H1 (cell line): ENCODE measurements around the gene CAD. TPM values are rescaled to one million over a fixed set of nuclear protein-coding genes. Genes with fewer than 3 reads are reported as not detected.

ENCODE experiments used
- CTCF ChIA-PET: fragments of 300-600 bp; sonication (Branson Sonifier 250); formaldehyde crosslinking; loops from one replicate; lab custom pipeline; 2021; ENCODE audit not compliant: partially characterized antibody; lab: Charles Lee
- POLR2A ChIA-PET: fragments of 300-600 bp; sonication (Branson Sonifier 250); formaldehyde crosslinking; loops from one replicate; lab custom pipeline; 2021; ENCODE audit warnings: inconsistent platforms; ENCODE audit not compliant: partially characterized antibody; lab: Charles Lee
- DNase-seq, 2 experiments: peaks; one replicate each; pipeline versions ENCODE4 v3.0.0 to v3.0.0-alpha.2; 2010 to 2022; ENCODE audit warnings: low spot score in 2 of 2, low read depth in 1 of 2, mixed read lengths in 1 of 2
- FAIRE-seq: peaks from 2 replicates; lab custom pipeline; 2011; peaks lifted over from hg19 to GRCh38; lab: Jason Lieb, UNC
- H2AFZ ChIP-seq: 2 replicates; pipeline ENCODE4 v1.8.1; 2012; ENCODE audit warnings: low read length, inconsistent platforms
- H2AK5ac ChIP-seq: 2 replicates; pipeline ENCODE4 v1.6.1; 2013; ENCODE audit warnings: low read depth, low read length
- H2BK120ac ChIP-seq: replicated peaks from 2 replicates; pipeline ENCODE3; 2013; ENCODE audit warnings: low read depth, low read length, inconsistent platforms
- H2BK12ac ChIP-seq: 2 replicates; pipeline ENCODE4 v1.6.1; 2013; ENCODE audit warnings: low read depth, low read length
- H2BK15ac ChIP-seq: 2 replicates; pipeline ENCODE4 v1.6.1; 2013; ENCODE audit warnings: low read length
- H2BK20ac ChIP-seq: 2 replicates; pipeline ENCODE4 v1.6.1; 2013; ENCODE audit warnings: low read length
- H2BK5ac ChIP-seq: 2 replicates; pipeline ENCODE4 v1.6.1; 2013; ENCODE audit warnings: low read depth, low read length
- H3K14ac ChIP-seq: 2 replicates; pipeline ENCODE4 v1.6.1; 2013; ENCODE audit warnings: inconsistent platforms; ENCODE audit not compliant: insufficient read length
- H3K18ac ChIP-seq: 2 replicates; pipeline ENCODE4 v1.6.1; 2013; ENCODE audit warnings: low read length; ENCODE audit errors: extremely low read depth
- H3K23ac ChIP-seq: 2 replicates; pipeline ENCODE4 v1.6.1; 2013; ENCODE audit warnings: inconsistent platforms; ENCODE audit not compliant: insufficient read length
- H3K23me2 ChIP-seq: 2 replicates; pipeline ENCODE4 v1.6.1; 2013; ENCODE audit warnings: low read depth, low read length
- H3K27ac ChIP-seq: 2 replicates; pipeline ENCODE4 v1.6.1; 2011; ENCODE audit warnings: low read depth, low read length, inconsistent platforms
- H3K27me3 ChIP-seq, 4 experiments: replicated peaks in 1 of 4; 1 replicate in 1 of 4; 2 replicates in 3 of 4; pipeline versions ENCODE4 v1.6.1 to v1.8.1; 2011 to 2013; ENCODE audit warnings: low read length in 3 of 4, mild to moderate bottlenecking in 3 of 4, inconsistent platforms in 2 of 4, mixed read lengths in 2 of 4, moderate library complexity in 1 of 4; ENCODE audit not compliant: control insufficient read depth in 3 of 4, insufficient read depth in 3 of 4; ENCODE audit errors: extremely low read depth in 1 of 4
- H3K36me3 ChIP-seq, 4 experiments: 2 replicates each; pipeline versions ENCODE4 v1.6.1 to v1.8.1; 2011 to 2013; ENCODE audit warnings: mild to moderate bottlenecking in 4 of 4, low read length in 3 of 4, moderate library complexity in 2 of 4, control low read depth in 1 of 4, inconsistent platforms in 1 of 4; ENCODE audit not compliant: insufficient read depth in 4 of 4, control insufficient read depth in 2 of 4
- H3K4ac ChIP-seq: replicated peaks from 2 replicates; pipeline ENCODE3; 2013; ENCODE audit warnings: low read length, low read depth, mixed read lengths, inconsistent platforms; ENCODE audit not compliant: insufficient read length
- H3K4me1 ChIP-seq, 4 experiments: replicated peaks in 1 of 4; 1 replicate in 1 of 4; 2 replicates in 3 of 4; pipeline versions ENCODE4 v1.6.1 to v1.8.1; 2011 to 2013; ENCODE audit warnings: low read length in 3 of 4, inconsistent platforms in 2 of 4, mixed read lengths in 1 of 4; ENCODE audit not compliant: insufficient read depth in 4 of 4, control insufficient read depth in 3 of 4
- H3K4me2 ChIP-seq, 2 experiments: 2 replicates each; pipeline versions ENCODE4 v1.6.1 to v1.8.1; 2011 to 2013; ENCODE audit warnings: low read depth in 2 of 2, low read length in 2 of 2, control low read depth in 1 of 2, inconsistent platforms in 1 of 2, mild to moderate bottlenecking in 1 of 2; ENCODE audit not compliant: insufficient read depth in 1 of 2
- H3K4me3 ChIP-seq, 4 experiments: fragments of 200-600, 300-600 bp in 1 of 4; sonication (generic), shearing (Covaris generic), sonication (Bioruptor Twin) in 1 of 4; 2 replicates each; pipeline versions ENCODE4 v1.5.1 to v1.8.1; 2011 to 2016; ENCODE audit warnings: low read length in 4 of 4, low read depth in 3 of 4, control low read depth in 2 of 4, inconsistent platforms in 2 of 4, mild to moderate bottlenecking in 2 of 4, mixed read lengths in 1 of 4, moderate library complexity in 1 of 4; ENCODE audit not compliant: insufficient read depth in 2 of 4; ENCODE audit errors: extremely low read depth in 1 of 4
- H3K56ac ChIP-seq: replicated peaks from 2 replicates; pipeline ENCODE3; 2013; ENCODE audit warnings: low read depth, mild to moderate bottlenecking, mixed read lengths, low read length, inconsistent platforms; ENCODE audit not compliant: insufficient read length
- H3K79me1 ChIP-seq: 2 replicates; pipeline ENCODE4 v1.6.1; 2013; ENCODE audit warnings: low read depth, low read length, control low read depth
- H3K79me2 ChIP-seq, 2 experiments: 2 replicates each; pipeline versions ENCODE4 v1.6.1 to v1.8.1; 2012 to 2013; ENCODE audit warnings: low read length in 2 of 2, mild to moderate bottlenecking in 2 of 2, inconsistent platforms in 1 of 2; ENCODE audit not compliant: insufficient read depth in 2 of 2, control insufficient read depth in 1 of 2
- H3K9ac ChIP-seq, 4 experiments: replicated peaks in 1 of 4; 1 replicate in 1 of 4; 2 replicates in 3 of 4; pipeline versions ENCODE4 v1.6.1 to v1.8.1; 2011 to 2013; ENCODE audit warnings: low read depth in 3 of 4, low read length in 3 of 4, control low read depth in 2 of 4, mild to moderate bottlenecking in 2 of 4, moderate library complexity in 2 of 4, inconsistent platforms in 1 of 4; ENCODE audit errors: extremely low read depth in 1 of 4
- H3K9me3 ChIP-seq, 2 experiments: 2 replicates each; pipeline versions ENCODE4 v1.6.1 to v1.8.1; 2012 to 2013; ENCODE audit warnings: mild to moderate bottlenecking in 2 of 2, moderate library complexity in 2 of 2, control low read depth in 1 of 2, inconsistent platforms in 1 of 2, low read depth in 1 of 2, low read length in 1 of 2, mixed read lengths in 1 of 2; ENCODE audit not compliant: insufficient read depth in 2 of 2
- H4K20me1 ChIP-seq, 2 experiments: replicated peaks in 1 of 2; 2 replicates each; pipeline versions ENCODE3 to v1.8.1; 2011 to 2013; ENCODE audit warnings: inconsistent platforms in 2 of 2, low read length in 2 of 2, mild to moderate bottlenecking in 1 of 2; ENCODE audit not compliant: insufficient read depth in 2 of 2, control insufficient read depth in 1 of 2
- H4K5ac ChIP-seq: 2 replicates; pipeline ENCODE4 v1.6.1; 2013; ENCODE audit warnings: low read length, low read depth, mixed read lengths, inconsistent platforms; ENCODE audit not compliant: insufficient read length
- H4K8ac ChIP-seq: 2 replicates; pipeline ENCODE4 v1.8.0; 2013; ENCODE audit warnings: mild to moderate bottlenecking, moderate library complexity, low read length, inconsistent platforms; ENCODE audit not compliant: insufficient read depth; ENCODE audit errors: extremely low read depth
- H4K91ac ChIP-seq: replicated peaks from 2 replicates; pipeline ENCODE3; 2013; ENCODE audit warnings: low read length, mixed read lengths, inconsistent platforms; ENCODE audit not compliant: insufficient read length
- BACH1 ChIP-seq: IDR thresholded peaks from 2 replicates; pipeline ENCODE4 v1.6.1; 2012; ENCODE audit warnings: low read length, improper control_type of control experiment
- BRCA1 ChIP-seq: IDR thresholded peaks from 2 replicates; pipeline ENCODE4 v1.6.1; 2012; ENCODE audit warnings: low read depth, low read length, improper control_type of control experiment
- CBX5 ChIP-seq: fragments of 300-800, 300-1000 bp; sonication (generic); IDR thresholded peaks from 2 replicates; pipeline ENCODE4 v1.7.1; 2016; ENCODE audit warnings: antibody characterized with exemption, low read length, low read depth
- CHD1 ChIP-seq: IDR thresholded peaks from 2 replicates; pipeline ENCODE4 v1.6.1; 2012; ENCODE audit warnings: low read depth, low read length, improper control_type of control experiment
- KDM1A ChIP-seq: fragments of 200-600, 300-600 bp; sonication (generic); IDR thresholded peaks from 2 replicates; pipeline ENCODE4 v1.7.1; 2016; ENCODE audit warnings: mild to moderate bottlenecking, low read length, borderline replicate concordance
- MAFK ChIP-seq: IDR thresholded peaks from 2 replicates; pipeline ENCODE4 v1.6.1; 2012; ENCODE audit warnings: low read depth, mild to moderate bottlenecking, improper control_type of control experiment, low read length
- PHF8 ChIP-seq: fragments of 200-600 bp; sonication (generic); conservative IDR thresholded peaks from 2 replicates; pipeline ENCODE4 v1.7.1; 2012; ENCODE audit warnings: low read depth, mild to moderate bottlenecking, inconsistent platforms, low read length, moderate library complexity
- POU5F1 ChIP-seq: IDR thresholded peaks from 2 replicates; pipeline ENCODE4 v1.6.1; 2011; ENCODE audit warnings: low read depth, mild to moderate bottlenecking, low read length, moderate library complexity
- RAD21 ChIP-seq, 2 experiments: IDR thresholded peaks in 1 of 2; conservative IDR thresholded peaks in 1 of 2; 2 replicates each; pipeline ENCODE4 v1.6.1; 2011; ENCODE audit warnings: low read depth in 2 of 2, low read length in 2 of 2, improper control_type of control experiment in 1 of 2, inconsistent platforms in 1 of 2, mild to moderate bottlenecking in 1 of 2, moderate library complexity in 1 of 2
- RBBP5 ChIP-seq: IDR thresholded peaks from 2 replicates; pipeline ENCODE4 v1.7.1; 2012; ENCODE audit warnings: low read depth, mild to moderate bottlenecking, inconsistent platforms, low read length, moderate library complexity, borderline replicate concordance
- RXRA ChIP-seq: IDR thresholded peaks from 2 replicates; pipeline ENCODE4 v1.6.1; 2011; ENCODE audit warnings: low read depth, mild to moderate bottlenecking, low read length, moderate library complexity; ENCODE audit not compliant: insufficient read depth
- SAP30 ChIP-seq: fragments of 300-600 bp; sonication (generic); IDR thresholded peaks from 2 replicates; pipeline ENCODE4 v1.7.1; 2012; ENCODE audit warnings: low read length, moderate library complexity, mild to moderate bottlenecking, inconsistent platforms; ENCODE audit not compliant: insufficient read depth, insufficient replicate concordance
- SIN3A ChIP-seq, 2 experiments: IDR thresholded peaks in 1 of 2; conservative IDR thresholded peaks in 1 of 2; 2 replicates each; pipeline ENCODE4 v1.6.1; 2011 to 2012; ENCODE audit warnings: low read length in 2 of 2, improper control_type of control experiment in 1 of 2, low read depth in 1 of 2, mild to moderate bottlenecking in 1 of 2
- TAF7 ChIP-seq: optimal IDR thresholded peaks from 2 replicates; pipeline ENCODE3; 2011; ENCODE audit warnings: low read depth, mild to moderate bottlenecking, inconsistent platforms, low read length, moderate library complexity, borderline replicate concordance
- WGBS, 2 experiments: shearing (Covaris generic) in 1 of 2; methylation state at CpG; one replicate each; pipeline versions ENCODE4 v1.1.6 to v1.1.7; 2013 to 2015; ENCODE audit warnings: low lambda C conversion rate in 2 of 2, mixed read lengths in 2 of 2, inconsistent platforms in 1 of 2, low coverage in 1 of 2, missing lambda C conversion rate in 1 of 2; ENCODE audit not compliant: insufficient replicate concordance in 2 of 2, insufficient coverage in 1 of 2, insufficient read length in 1 of 2; ENCODE audit errors: extremely low coverage in 1 of 2, missing lambda C conversion rate in 1 of 2; 5-methylcytosine and 5-hydroxymethylcytosine counted together
- polyA plus RNA-seq, 7 experiments: library from polyadenylated mRNA; depleted of rRNA in 3 of 7; stranded (reverse) in 5 of 7; unstranded in 2 of 7; fragments of >200 nt in 5 of 7; fragments of 200-250 nt in 2 of 7; gene quantifications; 1 replicate in 5 of 7; 2 replicates in 1 of 7; 4 replicates in 1 of 7; pipeline versions ENCODE4 v1.2.1 to v1.2.3, GENCODE V29; 2011 to 2013; ENCODE audit warnings: missing spikeins in 2 of 7, mixed read lengths in 2 of 7
- total RNA-seq: library from RNA; stranded (reverse); fragmentation: NEBNext Ultra II Directional; extraction: Animal tissue kit (Norgen Biotek cat#: 25700); gene quantifications from 2 replicates; pipeline ENCODE4 v1.2.1, GENCODE V29; 2021

The CAD gene
- total and polyA plus RNA-seq, 2 of the 8 experiments (the other 6 are each of a cell fraction or from before 2014, with no cell fraction given) = 130 to 146 TPM

- H4K20me1 ChIP-seq = peaks cover 5 to 23% of the 10 kb centered on the region in 2 experiments
- H3K9ac ChIP-seq = no peak overlapping the region
- H2BK5ac ChIP-seq = no peak overlapping the region
- H3K4ac ChIP-seq = no peak overlapping the region
- H3K18ac ChIP-seq = no peak overlapping the region
- H4K5ac ChIP-seq = no peak overlapping the region
- no peak overlapping the region for H3K4me2 ChIP-seq
- no peaks in the 10 kb centered on the region for H3K79me1 ChIP-seq
- H3K79me2 ChIP-seq = no peaks in the 10 kb centered on the region
- no peak overlapping the region for H3K14ac ChIP-seq
- H2BK12ac ChIP-seq = no peak overlapping the region
- ChIA-PET POLR2A (interaction anchor here (0.6 to 32.6 kb wide), 8 partner anchors 8 to 120 kb away, joined by 3 to 835 read pairs (median 4); partner anchors contain the start of genes CAD and GTF3C2), CTCF (interaction anchor here (0.8 to 6.9 kb wide), 8 partner anchors 11 to 66 kb away, joined by 3 to 55 read pairs (median 5); partner anchors contain the start of gene TRIM54)
- DNase-seq (no peak), FAIRE-seq (no peak)
- H2BK15ac ChIP-seq = no peak overlapping the region
- H3K27ac ChIP-seq = no peak overlapping the region
- H3K4me1 ChIP-seq = no peaks in the 10 kb centered on the region
- no peak overlapping the region for H2BK120ac ChIP-seq
- H2AK5ac ChIP-seq = no peak overlapping the region
- H4K8ac ChIP-seq = no peak overlapping the region
- no peak overlapping the region for H2AFZ ChIP-seq
- H3K36me3 ChIP-seq = peaks cover 85 to 99% (median 96%) of the 10 kb centered on the region in 4 experiments
- H3K9me3 ChIP-seq = no peaks in the 10 kb centered on the region
- no peaks in the 10 kb centered on the region for H3K23me2 ChIP-seq
- H4K91ac ChIP-seq = no peak overlapping the region
- no peak overlapping the region for H3K4me3 ChIP-seq
- WGBS, 2 experiments = 93% methylated on average over 3 of the region's 3 CpGs; no CpG with 5 or more reads in 1 of the 2 experiments
- no peak overlapping the region for H3K56ac ChIP-seq
- H3K27me3 ChIP-seq = no peaks in the 10 kb centered on the region
- H2BK20ac ChIP-seq = no peak overlapping the region
- no peak overlapping the region for H3K23ac ChIP-seq
- no peak for TF ChIP-seq RXRA
- TF ChIP-seq CBX5 = no peak
- no peak for TF ChIP-seq RAD21 (IDR thresholded peaks at IDR 0.05 in 1 of 2, conservative IDR thresholded peaks at IDR 0.05 in 1 of 2; ENCODE audit: low read depth in 2 of 2, low read length in 2 of 2)
- no peak for TF ChIP-seq BACH1
- TF ChIP-seq BRCA1 = no peak
- TF ChIP-seq KDM1A = no peak
- TF ChIP-seq RBBP5 = no peak
- no peak for TF ChIP-seq SAP30
- TF ChIP-seq CHD1 = no peak
- TF ChIP-seq SIN3A (conservative IDR thresholded peaks at IDR 0.05 in 1 of 2, IDR thresholded peaks at IDR 0.05 in 1 of 2; ENCODE audit: low read depth in 1 of 2, low read length in 2 of 2) = no peak
- TF ChIP-seq POU5F1 = no peak
- no peak for TF ChIP-seq MAFK
- TF ChIP-seq TAF7 = no peak
- no peak for TF ChIP-seq PHF8
Observed at GRCh38 chr2:27236626-27237025, 19.5 kb downstream of the CAD start.
